Prostate gland (tissue), 2 donors: ENCODE measurements around the gene MCC. TPM values are rescaled to one million over a fixed set of nuclear protein-coding genes. Genes with fewer than 3 reads are reported as not detected.

ENCODE experiments used
- DNase-seq: peaks from one replicate; pipeline ENCODE4 v3.0.0-alpha.2; 2019; ENCODE audit warnings: low spot score
- H3K27ac ChIP-seq, 2 donors: fragments of 200-600 bp; sonication (generic); 2 replicates each; pipeline ENCODE4 v1.5.1; 2017 to 2019
- H3K27me3 ChIP-seq: fragments of 200-600 bp; sonication (generic); replicated peaks from 2 replicates; pipeline ENCODE4 v1.5.1; 2019; ENCODE audit not compliant: insufficient read depth
- H3K36me3 ChIP-seq, 2 donors: fragments of 200-600 bp; sonication (generic); 1 replicate in 1 of 2; 2 replicates in 1 of 2; pipeline versions ENCODE4 v1.5.1 to v1.8.1; 2017 to 2019
- H3K4me1 ChIP-seq: fragments of 200-600 bp; sonication (generic); replicated peaks from 2 replicates; pipeline ENCODE4 v1.5.1; 2019
- H3K4me3 ChIP-seq, 2 donors: fragments of 200-600 bp; sonication (generic); 2 replicates each; pipeline ENCODE4 v1.5.1; 2017 to 2019
- H3K9me3 ChIP-seq: fragments of 200-600 bp; sonication (generic); 2 replicates; pipeline ENCODE4 v1.5.1; 2017
- CTCF ChIP-seq, 4 experiments: fragments of 200-600 bp in 2 of 4; fragments of 450-650 bp in 2 of 4; sonication (generic) in 2 of 4; IDR thresholded peaks; 1 replicate in 3 of 4; 2 replicates in 1 of 4; pipeline ENCODE4 v1.5.1; 2016 to 2019; ENCODE audit warnings: antibody characterized with exemption in 4 of 4, mild to moderate bottlenecking in 2 of 4, moderate library complexity in 2 of 4
- POLR2A ChIP-seq: fragments of 450-650 bp; IDR thresholded peaks from one replicate; pipeline ENCODE4 v1.6.1; 2016; ENCODE audit warnings: antibody characterized with exemption, mild to moderate bottlenecking
- POLR2AphosphoS5 ChIP-seq: sonication (generic); formaldehyde crosslinking; IDR thresholded peaks from one replicate; pipeline ENCODE4 v1.6.1; 2017; ENCODE audit warnings: antibody characterized with exemption
- WGBS: methylation state at CpG from one replicate; pipeline ENCODE4 v1.1.5; 2018; 5-methylcytosine and 5-hydroxymethylcytosine counted together
- intact Hi-C: fragments of 100-400 bp; cut with DNase I; formaldehyde crosslinking; loops from one replicate; pipeline ENCODE4 v1.14.2; 2022
- total RNA-seq, 2 donors: library from RNA; depleted of rRNA; stranded (reverse); fragments of >200 nt; gene quantifications; one replicate each; pipeline ENCODE4 v1.1.0, GENCODE V29; 2016

The MCC gene
- total RNA-seq, 2 donors from 2014 or later, result 41.5 to 54.1 TPM

GRCh38 chr5:113221294-113222176 lies 266.7 kb downstream of the MCC start:
- no peaks in the 10 kb centered on the region for H3K4me1 ChIP-seq
- no peak overlapping the region for H3K27ac ChIP-seq
- 75% methylated on average over 5 of the region's 5 CpGs for WGBS
- TF ChIP-seq POLR2A, result no peak
- no peak for TF ChIP-seq POLR2AphosphoS5
- no peak for TF ChIP-seq CTCF (IDR thresholded peaks at IDR 0.05)
- intact Hi-C loops, result no loop called here
- no peaks in the 10 kb centered on the region for H3K36me3 ChIP-seq
- H3K27me3 ChIP-seq, result no peaks in the 10 kb centered on the region
- no peaks in the 10 kb centered on the region for H3K9me3 ChIP-seq
- H3K4me3 ChIP-seq, result no peak overlapping the region
- DNase-seq, result no peak

GRCh38 chr5:113219695-113220094 lies 268.6 kb downstream of the MCC start:
- no peaks in the 10 kb centered on the region for H3K27me3 ChIP-seq
- no peak for TF ChIP-seq POLR2A
- no peak for TF ChIP-seq POLR2AphosphoS5
- no peak for TF ChIP-seq CTCF (IDR thresholded peaks at IDR 0.05)
- H3K36me3 ChIP-seq, result no peaks in the 10 kb centered on the region
- no peak for DNase-seq
- no peak overlapping the region for H3K4me3 ChIP-seq
- no peak overlapping the region for H3K27ac ChIP-seq
- 91% methylated on average over 3 of the region's 3 CpGs for WGBS
- H3K4me1 ChIP-seq, result no peaks in the 10 kb centered on the region
- intact Hi-C loops, result no loop called here
- no peaks in the 10 kb centered on the region for H3K9me3 ChIP-seq

GRCh38 chr5:113218906-113219517 lies 269.2 kb downstream of the MCC start:
- no peak for DNase-seq
- intact Hi-C loops, result no loop called here

GRCh38 chr5:113218200-113218599 lies 270.1 kb downstream of the MCC start:
- 68% methylated on average over 8 of the region's 8 CpGs for WGBS
- Histone ChIP-seq H3K4me1 (no peaks in the 10 kb centered on the region), H3K36me3 (no peaks in the 10 kb centered on the region), H3K9me3 (no peaks in the 10 kb centered on the region), H3K27ac (no peak overlapping the region), H3K27me3 (no peaks in the 10 kb centered on the region), H3K4me3 (no peak overlapping the region)
- intact Hi-C loops, result no loop called here
- TF ChIP-seq CTCF (IDR thresholded peaks at IDR 0.05) (no peak), POLR2A (no peak)
- no peak for DNase-seq

More at GRCh38 chr5:113218906-113219517, 269.2 kb downstream of the MCC start:
- TF ChIP-seq POLR2AphosphoS5 (no peak), CTCF (IDR thresholded peaks at IDR 0.05) (no peak), POLR2A (no peak)
- no peaks in the 10 kb centered on the region for H3K9me3 ChIP-seq
- H3K4me3 ChIP-seq, result no peak overlapping the region
- no peaks in the 10 kb centered on the region for H3K27me3 ChIP-seq
- no peaks in the 10 kb centered on the region for H3K4me1 ChIP-seq
- WGBS, result 14% methylated on average over 7 of the region's 7 CpGs
- no peaks in the 10 kb centered on the region for H3K36me3 ChIP-seq
- H3K27ac ChIP-seq, result no peak overlapping the region
